OCI-M2 (cell line): Measurements from ENCODE around the gene TDRD1.

ENCODE experiments used
- DNase-seq: peaks from one replicate; lab custom pipeline; 2025; ENCODE audit not compliant: unreplicated experiment; lab: John Stamatoyannopoulos, UW

TDRD1 gene

DNA sequence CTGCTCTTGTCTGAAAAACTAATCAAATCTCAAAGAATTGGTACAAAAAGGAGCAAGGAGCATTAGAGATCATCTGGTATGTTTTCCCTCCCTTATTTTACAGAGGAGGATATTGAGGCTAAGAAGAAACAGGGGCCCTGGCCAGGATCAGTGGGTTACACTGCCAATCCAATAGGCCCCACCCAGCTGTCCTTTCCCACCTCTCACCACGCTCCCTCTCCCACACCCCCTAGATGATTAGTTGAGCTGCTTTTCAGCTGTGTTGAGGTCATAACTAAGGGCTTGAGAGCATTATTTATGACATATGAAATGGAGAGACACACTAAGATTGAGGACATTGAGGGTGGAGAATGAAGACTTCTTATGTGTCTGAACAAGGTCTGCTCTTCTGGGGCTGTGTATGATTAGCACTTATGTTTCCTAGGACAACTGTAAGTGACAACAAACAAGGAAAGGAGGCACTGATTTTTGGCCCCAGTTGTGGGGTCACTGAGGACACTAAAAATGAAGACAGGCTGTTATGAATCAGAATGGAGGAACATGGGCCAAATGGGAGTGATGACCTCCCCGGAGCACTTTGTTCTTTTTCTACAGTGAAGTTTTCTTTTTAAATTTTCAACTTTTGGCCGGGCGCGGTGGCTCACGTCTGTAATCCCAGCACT lies 86.4 kb downstream of the TDRD1 start:
- no peak for DNase-seq

- DNase-seq, result no peak
These were observed 87.4 kb downstream of the TDRD1 start for GRCh38 chr10:114266521-114266920.

DNA sequence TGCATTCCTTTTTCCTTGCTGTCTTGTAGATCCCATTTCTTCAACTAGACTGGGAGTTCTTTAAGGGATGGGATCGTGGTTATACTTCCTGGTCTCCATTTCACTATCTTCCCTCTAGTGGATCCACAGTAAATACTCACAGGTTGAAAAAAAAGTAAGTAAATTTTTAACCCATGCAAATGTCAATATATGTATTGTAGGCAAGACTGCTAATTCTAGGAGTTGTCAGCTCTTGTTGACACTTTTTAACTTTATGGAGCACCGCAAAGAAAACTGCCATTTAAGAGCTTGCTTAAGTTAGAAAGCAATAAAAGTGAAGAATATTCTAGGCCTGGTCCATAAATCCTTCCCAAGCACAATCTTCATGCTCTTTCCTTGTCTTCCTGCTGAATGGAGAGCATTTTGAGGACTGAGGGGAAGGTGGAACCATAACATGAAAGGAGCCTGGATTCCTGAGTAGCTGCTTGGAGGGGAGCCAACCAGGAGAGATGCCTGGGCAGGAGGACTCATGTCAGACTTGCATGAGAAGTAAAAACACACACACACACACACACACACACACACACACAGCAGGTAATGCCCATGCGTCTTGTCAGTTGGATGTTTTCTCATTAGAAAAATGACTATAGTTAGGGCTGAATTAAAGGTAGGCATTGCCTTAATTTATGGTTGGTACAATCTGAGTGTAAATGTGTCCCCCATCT lies 92.1 kb downstream of the TDRD1 start:
- no peak for DNase-seq

- no peak for DNase-seq
These were observed 92.6 kb downstream of the TDRD1 start for GRCh38 chr10:114271779-114272167.

DNA sequence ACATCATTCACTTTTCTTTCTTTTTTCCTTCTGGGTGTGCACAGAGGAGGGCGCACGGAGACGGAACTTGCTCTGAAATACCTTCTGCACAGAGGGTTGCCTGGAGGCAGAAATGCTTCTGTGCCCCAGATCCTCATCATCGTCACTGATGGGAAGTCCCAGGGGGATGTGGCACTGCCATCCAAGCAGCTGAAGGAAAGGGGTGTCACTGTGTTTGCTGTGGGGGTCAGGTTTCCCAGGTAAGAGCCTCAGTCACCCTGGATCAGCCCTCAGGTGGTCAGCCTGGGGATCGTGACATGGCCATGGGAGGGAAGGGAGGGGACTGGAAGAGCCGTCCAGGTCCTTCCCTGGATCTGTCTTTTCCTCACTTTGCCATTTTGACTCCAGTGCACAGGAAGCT lies 93.5 kb downstream of the TDRD1 start:
- no peak for DNase-seq

DNA sequence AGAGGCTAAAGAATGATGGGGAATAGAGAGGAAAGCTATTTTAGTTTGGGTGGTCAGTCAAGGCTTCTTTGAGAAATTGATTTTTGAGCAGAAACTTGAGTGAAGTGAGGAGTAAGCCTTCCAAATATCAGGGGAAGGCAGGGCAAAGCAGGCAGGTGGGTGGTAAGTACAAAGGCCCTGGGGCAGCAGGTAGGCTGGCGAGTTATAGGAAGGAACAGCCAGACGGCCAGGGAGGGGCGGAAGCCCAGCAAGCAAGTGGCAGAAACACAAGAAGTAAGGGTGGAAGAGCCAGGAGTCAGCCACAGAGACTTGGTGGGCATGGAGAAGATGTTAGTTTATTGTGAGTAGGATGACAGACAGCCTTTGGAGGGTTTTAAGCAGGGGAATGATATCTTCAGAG lies 94.8 kb downstream of the TDRD1 start:
- DNase-seq, result no peak

GRCh38 chr10:114274616-114275453 lies 95.7 kb downstream of the TDRD1 start:
- DNase-seq, result no peak

DNA sequence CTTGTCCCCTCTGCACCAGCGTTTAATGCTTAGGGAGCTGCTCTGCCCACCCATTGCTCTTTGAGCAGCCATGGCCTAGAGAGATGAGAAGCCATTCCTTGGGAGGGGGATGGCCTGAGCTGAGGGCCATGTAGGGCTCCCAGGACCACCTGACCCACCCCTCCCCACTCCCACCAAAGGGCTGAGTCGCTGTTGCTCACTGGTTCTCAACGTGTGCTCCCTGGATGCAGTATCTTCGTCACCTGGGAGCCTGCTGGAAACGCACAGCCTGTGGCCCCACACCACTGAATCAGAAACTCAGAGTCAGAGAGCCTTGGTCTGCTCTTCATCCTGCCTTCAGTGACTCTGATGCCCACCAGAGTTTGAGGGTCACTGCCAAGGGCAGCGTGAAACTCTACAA lies 96.9 kb downstream of the TDRD1 start:
- DNase-seq, result no peak

DNA sequence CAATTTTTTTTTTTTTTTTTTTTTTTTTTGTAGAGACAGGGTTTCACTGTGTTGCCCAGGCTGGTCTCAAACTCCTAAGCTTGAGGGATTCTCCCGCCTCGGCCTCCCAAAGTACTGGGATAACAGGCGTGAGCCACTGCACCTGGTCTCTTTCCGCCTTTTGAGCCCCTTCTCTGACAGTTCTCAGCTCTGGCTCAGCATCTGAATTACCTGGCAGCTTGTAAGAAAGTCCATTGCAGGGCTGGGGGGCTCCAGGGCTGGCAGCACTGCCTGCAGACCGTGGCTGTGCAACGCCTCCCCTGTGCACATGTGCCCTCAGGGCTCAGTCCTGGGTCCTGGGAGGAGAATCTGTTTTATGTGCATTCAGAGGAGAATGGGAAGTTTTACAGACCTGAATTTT lies 97.5 kb downstream of the TDRD1 start:
- no peak for DNase-seq

DNA sequence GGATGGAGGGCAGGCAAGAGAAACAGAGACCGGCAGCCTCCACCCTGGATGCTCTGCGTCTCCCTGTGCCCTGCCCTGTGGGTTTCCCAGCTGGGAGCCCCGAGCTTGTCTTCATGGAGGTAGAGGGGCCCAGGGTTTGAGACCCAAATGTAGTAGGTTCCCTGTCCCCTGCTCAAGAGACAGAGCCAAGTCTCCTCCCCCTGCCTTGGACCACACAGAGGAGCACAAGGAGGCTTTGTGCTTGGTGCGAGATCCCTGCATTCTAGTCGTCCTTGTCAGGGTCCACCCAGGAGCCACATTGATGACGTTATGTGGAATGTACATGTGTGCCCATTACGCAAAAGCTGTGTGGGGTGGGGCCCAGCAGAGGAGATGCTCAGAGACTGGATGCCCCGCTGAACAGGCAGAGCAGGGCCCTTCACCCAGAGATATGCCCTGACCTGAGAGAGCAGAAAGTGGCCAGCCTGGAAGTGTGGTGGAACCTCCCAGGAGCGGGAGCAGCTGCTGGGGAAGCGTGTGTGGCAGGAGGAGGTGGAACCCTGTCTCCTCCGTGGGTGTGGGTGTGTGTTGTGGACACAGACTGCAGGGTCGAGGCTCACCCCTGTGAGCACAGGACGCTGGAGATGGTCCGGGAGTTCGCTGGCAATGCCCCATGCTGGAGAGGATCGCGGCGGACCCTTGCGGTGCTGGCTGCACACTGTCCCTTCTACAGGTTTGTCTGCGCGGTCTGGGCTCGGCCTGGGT lies 99.2 kb downstream of the TDRD1 start:
- no peak for DNase-seq

- no peak for DNase-seq
These were observed 99.7 kb downstream of the TDRD1 start for GRCh38 chr10:114278884-114279191.

GRCh38 chr10:114279289-114279688 lies 100.1 kb downstream of the TDRD1 start:
- DNase-seq, result no peak

DNA sequence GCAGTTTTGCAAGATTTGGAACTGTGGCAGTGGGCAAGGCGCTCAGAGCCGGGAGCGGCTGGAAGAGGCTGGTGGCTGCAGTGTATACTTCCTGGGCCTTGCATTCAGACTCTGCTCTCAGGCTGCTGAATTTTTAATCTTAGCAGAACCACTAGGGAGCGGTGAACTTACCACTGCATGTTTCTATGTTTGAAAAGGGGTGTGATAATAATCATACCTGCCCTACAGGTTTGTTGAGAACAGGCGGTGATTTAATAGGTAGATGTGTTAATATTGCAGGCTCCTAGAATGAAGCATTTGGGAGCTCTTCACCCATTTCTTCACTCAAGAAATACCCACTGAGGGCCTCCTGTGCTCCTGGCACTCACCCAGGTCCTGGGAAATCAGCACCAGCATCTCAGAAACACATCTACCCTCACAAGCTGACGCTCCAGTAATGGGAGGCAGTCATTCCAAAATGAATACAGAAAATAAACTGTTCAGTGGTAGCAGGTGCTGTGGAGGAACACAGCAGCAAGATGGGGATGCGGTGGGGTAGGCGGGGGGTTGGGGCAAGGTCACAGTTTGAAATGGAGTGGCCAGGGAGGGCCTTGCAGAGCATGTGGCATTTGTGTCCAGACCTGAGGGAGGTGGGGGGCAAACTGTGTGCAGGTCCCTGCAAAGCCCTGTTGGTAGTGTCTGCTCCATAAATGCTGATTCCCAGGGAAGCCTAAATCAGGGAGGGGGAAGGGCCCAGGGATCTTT lies 100.9 kb downstream of the TDRD1 start:
- no peak for DNase-seq

GRCh38 chr10:114281006-114281405 lies 101.9 kb downstream of the TDRD1 start:
- no peak for DNase-seq

GRCh38 chr10:114281461-114281860 lies 102.3 kb downstream of the TDRD1 start:
- no peak for DNase-seq
